HL-60/S4 treated with retinoic acid at 250 ng/mL for 4 days and 3 days (cell line): ENCODE results near the gene TMEM168.

Experiments used
- in situ Hi-C: fragments of 300-500 bp; cut with MboI; formaldehyde crosslinking; loops from 2 replicates; pipeline ENCODE4 v1.7.0; 2022; ENCODE audit warnings: low sequenced_read_pairs

TMEM168 gene

GRCh38 chr7:112723416-112723815 lies 66.8 kb downstream of the TMEM168 start:
- in situ Hi-C loops: no loop called here

GRCh38 chr7:112721366-112721765 lies 68.8 kb downstream of the TMEM168 start:
- in situ Hi-C loops: no loop called here

GRCh38 chr7:112715525-112715924 lies 74.7 kb downstream of the TMEM168 start:
- in situ Hi-C loops: no loop called here

- in situ Hi-C loops: no loop called here
Observed at GRCh38 chr7:112714917-112715316, 75.3 kb downstream of the TMEM168 start.
